DOHH2 (cell line): ENCODE results near the gene ANKRD28.

Experiments used
- EZH2phosphoT487 ChIP-seq: fragments of 200-600 bp; sonication (generic); IDR thresholded peaks from 2 replicates; pipeline ENCODE4 v1.6.1; 2017; ENCODE audit warnings: borderline replicate concordance, mild to moderate bottlenecking, antibody characterized with exemption, low read length, moderate library complexity, mixed read lengths
- TF ChIP-seq, protein P1 (sequence below): fragments of 200-600 bp; sonication (generic); IDR thresholded peaks from one replicate; pipeline ENCODE4 v1.5.1; 2014; ENCODE audit warnings: antibody characterized with exemption, mild to moderate bottlenecking, low read depth, low read length; ENCODE audit not compliant: poor library complexity, severe bottlenecking

DNA sequence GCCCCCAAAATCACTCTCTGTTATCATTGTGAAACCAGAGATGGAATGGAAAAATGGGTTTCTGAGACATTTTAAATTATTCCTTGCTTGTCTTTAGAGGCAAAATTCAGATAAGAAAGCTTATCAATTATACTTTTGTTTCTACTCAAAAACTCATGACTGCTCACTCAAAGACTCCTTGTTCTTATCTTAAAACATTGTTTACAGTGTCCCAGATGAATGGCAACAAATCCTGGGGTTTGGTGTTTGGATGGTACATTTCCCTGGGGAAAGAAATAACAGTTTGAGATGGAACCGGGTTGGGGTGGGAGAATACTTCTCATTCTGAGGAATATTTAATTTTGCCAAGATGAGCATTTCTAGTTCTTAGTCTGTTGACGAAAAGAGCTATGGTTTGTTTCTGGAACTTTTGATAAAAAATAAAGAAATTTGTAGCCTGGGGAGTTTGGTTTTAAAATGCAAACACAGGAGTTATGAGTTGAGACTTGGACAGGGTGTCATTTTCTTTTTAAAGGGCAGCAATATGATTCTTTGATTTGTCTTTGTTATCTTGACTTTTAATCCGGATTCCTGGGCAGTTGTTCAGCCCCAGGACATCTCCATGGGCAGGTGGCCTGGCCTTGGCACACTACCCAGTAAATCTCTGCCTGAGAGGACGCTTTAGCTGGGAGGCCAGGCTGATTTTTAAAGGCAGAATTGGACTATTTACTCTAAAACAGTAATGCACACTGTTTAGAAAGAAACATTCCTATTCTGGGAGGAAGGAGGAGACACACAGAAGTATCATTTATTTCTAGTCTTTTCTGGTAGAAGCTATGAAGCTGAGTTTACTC, 163.8 kb downstream of the ANKRD28 start:
- TF ChIP-seq, protein P1, sequence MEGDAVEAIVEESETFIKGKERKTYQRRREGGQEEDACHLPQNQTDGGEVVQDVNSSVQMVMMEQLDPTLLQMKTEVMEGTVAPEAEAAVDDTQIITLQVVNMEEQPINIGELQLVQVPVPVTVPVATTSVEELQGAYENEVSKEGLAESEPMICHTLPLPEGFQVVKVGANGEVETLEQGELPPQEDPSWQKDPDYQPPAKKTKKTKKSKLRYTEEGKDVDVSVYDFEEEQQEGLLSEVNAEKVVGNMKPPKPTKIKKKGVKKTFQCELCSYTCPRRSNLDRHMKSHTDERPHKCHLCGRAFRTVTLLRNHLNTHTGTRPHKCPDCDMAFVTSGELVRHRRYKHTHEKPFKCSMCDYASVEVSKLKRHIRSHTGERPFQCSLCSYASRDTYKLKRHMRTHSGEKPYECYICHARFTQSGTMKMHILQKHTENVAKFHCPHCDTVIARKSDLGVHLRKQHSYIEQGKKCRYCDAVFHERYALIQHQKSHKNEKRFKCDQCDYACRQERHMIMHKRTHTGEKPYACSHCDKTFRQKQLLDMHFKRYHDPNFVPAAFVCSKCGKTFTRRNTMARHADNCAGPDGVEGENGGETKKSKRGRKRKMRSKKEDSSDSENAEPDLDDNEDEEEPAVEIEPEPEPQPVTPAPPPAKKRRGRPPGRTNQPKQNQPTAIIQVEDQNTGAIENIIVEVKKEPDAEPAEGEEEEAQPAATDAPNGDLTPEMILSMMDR = no peak
- TF ChIP-seq EZH2phosphoT487 = no peak
